GM12878 (cell line): ENCODE results near the gene NDOR1.

ENCODE experiments used
- CTCF ChIP-seq, 3 experiments: IDR thresholded peaks in 2 of 3; conservative IDR thresholded peaks in 1 of 3; 2 replicates each; pipeline ENCODE4 v1.5.1; 2011; ENCODE audit warnings: low read depth in 3 of 3, low read length in 3 of 3, mild to moderate bottlenecking in 3 of 3, control low read depth in 2 of 3, moderate library complexity in 2 of 3, inconsistent platforms in 1 of 3, mixed read lengths in 1 of 3; ENCODE audit not compliant: control insufficient read depth in 2 of 3, insufficient read depth in 1 of 3; ENCODE audit errors: extremely low read depth in 1 of 3
- KDM1A ChIP-seq: fragments of 200-600 bp; sonication (generic); IDR thresholded peaks from 2 replicates; pipeline ENCODE4 v1.6.1; 2016; ENCODE audit warnings: borderline replicate concordance

GRCh38 chr9:137232510-137232909 is 27.0 kb downstream of the NDOR1 start:
- TF ChIP-seq CTCF (IDR thresholded peaks at IDR 0.05 in 2 of 3, conservative IDR thresholded peaks at IDR 0.05 in 1 of 3; ENCODE audit: control insufficient read depth in 2 of 3, extremely low read depth in 1 of 3, insufficient read depth in 1 of 3, low read depth in 3 of 3, low read length in 3 of 3) (no peak), KDM1A (no peak)
